GM12878 (cell line): ENCODE results near the gene TASOR. TPM values are rescaled to one million over a fixed set of nuclear protein-coding genes. Genes with fewer than 3 reads are reported as not detected.

Source experiments
- ATAC-seq: fragments of 200-7000 bp; cut with Tn5 transposase; 3 replicates; pipeline ENCODE4 v1.9.1; 2020; ENCODE audit warnings: mild to moderate bottlenecking, moderate library complexity
- BruUV-seq: library from RNA; stranded (reverse); fragments of 400-500 nt; replicated peaks from 2 replicates; lab custom pipeline; 2021; lab: Mats Ljungman, UMichigan
- CTCF ChIA-PET: fragments of 300-600 bp; sonication (Branson Sonifier 250); formaldehyde crosslinking; extraction: SDS; loops from one replicate; lab custom pipeline; 2021; ENCODE audit warnings: inconsistent platforms; lab: Yijun Ruan, JAX
- POLR2A ChIA-PET: fragments of 350-600 bp; formaldehyde crosslinking; extraction: SDS; loops from one replicate; lab custom pipeline; 2021; ENCODE audit warnings: inconsistent platforms; lab: Charles Lee
- RAD21 ChIA-PET: fragments of 300-600 bp; sonication (Branson Sonifier 250); formaldehyde crosslinking; loops from one replicate; lab custom pipeline; 2023; ENCODE audit warnings: antibody characterized with exemption; ENCODE audit not compliant: unreplicated experiment; lab: Charles Lee
- SMC1A ChIA-PET: fragments of 300-600 bp; sonication (Branson Sonifier 250); formaldehyde crosslinking; loops from one replicate; lab custom pipeline; 2023; ENCODE audit not compliant: unreplicated experiment, uncharacterized antibody; lab: Charles Lee
- DNase-seq: peaks from one replicate; pipeline ENCODE4 v3.0.0-alpha.2; 2011; ENCODE audit warnings: low read depth, low spot score
- FAIRE-seq: peaks from 3 replicates; lab custom pipeline; 2011; peaks lifted over from hg19 to GRCh38; lab: Jason Lieb, UNC
- H2AFZ ChIP-seq: 2 replicates; pipeline ENCODE4 v1.6.0; 2011; ENCODE audit warnings: low read depth, low read length, control low read depth; ENCODE audit not compliant: control insufficient read depth
- H3K27ac ChIP-seq: 2 replicates; pipeline ENCODE4 v1.5.1; 2011; ENCODE audit warnings: control low read depth; ENCODE audit not compliant: control insufficient read depth, insufficient read depth
- H3K27me3 ChIP-seq, 2 experiments: replicated peaks in 1 of 2; 2 replicates each; pipeline versions ENCODE4 v1.6.0 to v1.6.1; 2011; ENCODE audit warnings: low read length in 1 of 2; ENCODE audit not compliant: control insufficient read depth in 2 of 2, insufficient read depth in 2 of 2
- H3K36me3 ChIP-seq, 2 experiments: 2 replicates each; pipeline ENCODE4 v1.5.1; 2011; ENCODE audit warnings: low read length in 1 of 2; ENCODE audit not compliant: control insufficient read depth in 2 of 2, insufficient read depth in 2 of 2
- H3K4me1 ChIP-seq: 2 replicates; pipeline ENCODE4 v1.6.1; 2011; ENCODE audit warnings: mild to moderate bottlenecking, low read length, moderate library complexity, mixed read lengths; ENCODE audit not compliant: control insufficient read depth, insufficient read depth
- H3K4me2 ChIP-seq: 2 replicates; pipeline ENCODE4 v1.6.0; 2011; ENCODE audit warnings: control low read depth; ENCODE audit not compliant: control insufficient read depth, insufficient read depth
- H3K4me3 ChIP-seq: fragments of 200-600 bp; sonication (generic); 2 replicates; pipeline ENCODE4 v1.5.1; 2016
- H3K79me2 ChIP-seq: 2 replicates; pipeline ENCODE4 v1.6.0; 2011; ENCODE audit warnings: low read length; ENCODE audit not compliant: control insufficient read depth, insufficient read depth
- H3K9ac ChIP-seq: 2 replicates; pipeline ENCODE4 v1.8.0; 2011; ENCODE audit warnings: low read length, control low read depth, mixed read lengths; ENCODE audit not compliant: control insufficient read depth, insufficient read depth
- H3K9me3 ChIP-seq: replicated peaks from 3 replicates; pipeline ENCODE4 v1.5.1; 2011; ENCODE audit warnings: mild to moderate bottlenecking, low read length; ENCODE audit not compliant: control insufficient read depth, insufficient read depth
- H4K20me1 ChIP-seq: 2 replicates; pipeline ENCODE4 v1.6.0; 2011; ENCODE audit not compliant: control insufficient read depth, insufficient read depth
- BCL11A ChIP-seq: IDR thresholded peaks from 2 replicates; pipeline ENCODE4 v1.6.1; 2011; ENCODE audit warnings: low read depth, low read length
- BCL3 ChIP-seq: IDR thresholded peaks from 2 replicates; pipeline ENCODE4 v1.6.1; 2011; ENCODE audit warnings: borderline replicate concordance, low read depth, mild to moderate bottlenecking, moderate library complexity, low read length; ENCODE audit not compliant: insufficient read depth, poor library complexity, severe bottlenecking
- BRCA1 ChIP-seq: IDR thresholded peaks from 2 replicates; pipeline ENCODE4 v1.6.1; 2011; ENCODE audit warnings: low read depth, low read length, improper control_type of control experiment
- E4F1 ChIP-seq: fragments of 450-650 bp; IDR thresholded peaks from 2 replicates; pipeline ENCODE4 v1.6.1; 2018; ENCODE audit warnings: borderline replicate concordance, mild to moderate bottlenecking; ENCODE audit not compliant: partially characterized antibody
- EGR1 ChIP-seq, 2 experiments: IDR thresholded peaks; 1 replicate in 1 of 2; 2 replicates in 1 of 2; pipeline ENCODE4 v1.6.1; 2011 to 2012; ENCODE audit warnings: low read depth in 2 of 2, low read length in 2 of 2, borderline replicate concordance in 1 of 2, mild to moderate bottlenecking in 1 of 2, moderate library complexity in 1 of 2
- EZH2 ChIP-seq: IDR thresholded peaks from 2 replicates; pipeline ENCODE4 v1.6.1; 2012; ENCODE audit warnings: low read depth, mild to moderate bottlenecking, control low read depth, inconsistent platforms, low read length, borderline replicate concordance; ENCODE audit not compliant: control insufficient read depth
- GABPA ChIP-seq: IDR thresholded peaks from 2 replicates; pipeline ENCODE4 v1.6.1; 2014; ENCODE audit warnings: antibody characterized with exemption, low read depth, mild to moderate bottlenecking, inconsistent platforms
- MTA3 ChIP-seq: IDR thresholded peaks from 2 replicates; pipeline ENCODE4 v1.6.1; 2012; ENCODE audit warnings: low read length, inconsistent platforms, borderline replicate concordance
- PBX3 ChIP-seq: IDR thresholded peaks from 2 replicates; pipeline ENCODE4 v1.6.1; 2011; ENCODE audit warnings: mild to moderate bottlenecking, low read depth, low read length, moderate library complexity; ENCODE audit not compliant: insufficient replicate concordance
- SMARCA5 ChIP-seq: fragments of 450-650 bp; IDR thresholded peaks from 2 replicates; pipeline ENCODE4 v1.6.1; 2017; ENCODE audit warnings: mild to moderate bottlenecking
- STAT1 ChIP-seq: fragments of 450-650 bp; conservative IDR thresholded peaks from 2 replicates; pipeline ENCODE4 v1.6.1; 2014; ENCODE audit warnings: antibody characterized with exemption, mild to moderate bottlenecking
- ZNF217 ChIP-seq: fragments of 450-650 bp; IDR thresholded peaks from 2 replicates; pipeline ENCODE4 v1.6.1; 2017; ENCODE audit warnings: antibody characterized with exemption, mild to moderate bottlenecking
- ZNF622 ChIP-seq: fragments of 450-650 bp; IDR thresholded peaks from 2 replicates; pipeline ENCODE4 v1.6.1; 2017; ENCODE audit warnings: mild to moderate bottlenecking, inconsistent platforms
- WGBS: methylation state at CpG from one replicate; pipeline ENCODE4 v1.1.6; 2016; ENCODE audit warnings: low lambda C conversion rate; ENCODE audit not compliant: insufficient replicate concordance, insufficient coverage; ENCODE audit errors: missing lambda C conversion rate; 5-methylcytosine and 5-hydroxymethylcytosine counted together
- in situ Hi-C: fragments of 300-500 bp; cut with MboI; formaldehyde crosslinking; loops from 9 replicates; pipeline ENCODE4 v1.14.3; 2018; ENCODE audit warnings: mixed read lengths
- intact Hi-C: fragments of 100-400 bp; cut with micrococcal nuclease; formaldehyde crosslinking; loops from one replicate; pipeline ENCODE4 v1.14.2; 2022; ENCODE audit not compliant: unreplicated experiment
- polyA plus RNA-seq, 11 experiments: library from polyadenylated mRNA; depleted of rRNA in 4 of 11; unstranded in 6 of 11; stranded (reverse) in 5 of 11; fragments of >200 nt; fragmentation: Nextera tagmentation in 4 of 11; fragmentation: Illumina TruSeq in 1 of 11; extraction: Ambion mirVana in 4 of 11; extraction: Trizol in 1 of 11; gene quantifications; 1 replicate in 1 of 11; 2 replicates in 10 of 11; pipeline versions ENCODE4 v1.2.1 to v1.2.3, GENCODE V29; 2011 to 2016; ENCODE audit warnings: inconsistent platforms in 2 of 11, missing spikeins in 2 of 11, low read depth in 1 of 11
- total RNA-seq, 4 experiments: library from RNA; depleted of rRNA in 3 of 4; stranded (reverse); fragments of >200 nt in 3 of 4; fragmentation: Illumina TruSeq in 1 of 4; extraction: Trizol in 1 of 4; gene quantifications; 2 replicates each; pipeline versions ENCODE4 v1.2.1 to v1.2.3, GENCODE V29; 2013 to 2021

TASOR gene
- total and polyA plus RNA-seq, 10 of the 15 experiments (the other 5 are each of a cell fraction or from before 2014, with no cell fraction given) = 29.6 to 95.1 (median 52.6) TPM

- TF ChIP-seq GABPA (no peak), BRCA1 (no peak)
- no peak for DNase-seq
- no peak overlapping the region for H3K27ac ChIP-seq
- H3K9ac ChIP-seq = no peak overlapping the region
- no peak overlapping the region for H3K4me2 ChIP-seq
- no peaks in the 10 kb centered on the region for H4K20me1 ChIP-seq
- H3K4me3 ChIP-seq = no peak overlapping the region
- FAIRE-seq = no peak
- no peaks in the 10 kb centered on the region for H3K27me3 ChIP-seq
- ATAC-seq = no peak
- H2AFZ ChIP-seq = no peak overlapping the region
- RAD21 ChIA-PET = no interaction called here
- SMC1A ChIA-PET = no interaction called here
- H3K36me3 ChIP-seq = peaks cover 1 to 16% of the 10 kb centered on the region in 2 experiments
- no peaks in the 10 kb centered on the region for H3K4me1 ChIP-seq
- no TSS peak for BruUV-seq
- intact Hi-C loops (no loop called here), in situ Hi-C loops (no loop called here)
- peaks cover 1% of the 10 kb centered on the region; the same call in 1 of the 3 replicates for H3K9me3 ChIP-seq
- POLR2A ChIA-PET = no interaction called here
- WGBS = 100% methylated on average over 1 of the region's 1 CpG
- no peaks in the 10 kb centered on the region for H3K79me2 ChIP-seq
- CTCF ChIA-PET = interaction anchor here (1.5 kb wide), 1 partner anchor 26 kb away, joined by 3 read pairs; no protein-coding TSS in a partner anchor
Observed at GRCh38 chr3:56654460-56654859, 28.6 kb downstream of the TASOR start.

- no peak overlapping the region for H3K9ac ChIP-seq
- RAD21 ChIA-PET = no interaction called here
- SMC1A ChIA-PET = no interaction called here
- ATAC-seq = no peak
- H3K27ac ChIP-seq = no peak overlapping the region
- POLR2A ChIA-PET = no interaction called here
- no peak for FAIRE-seq
- in situ Hi-C loops (no loop called here), intact Hi-C loops (no loop called here)
- no peak overlapping the region for H3K4me3 ChIP-seq
- WGBS = 77% methylated on average over 2 of the region's 2 CpGs
- no peaks in the 10 kb centered on the region for H3K9me3 ChIP-seq
- no peaks in the 10 kb centered on the region for H4K20me1 ChIP-seq
- H2AFZ ChIP-seq = no peak overlapping the region
- H3K4me2 ChIP-seq = no peak overlapping the region
- DNase-seq = no peak
- no TSS peak for BruUV-seq
- no peaks in the 10 kb centered on the region for H3K27me3 ChIP-seq
- H3K4me1 ChIP-seq = no peaks in the 10 kb centered on the region
- H3K36me3 ChIP-seq = peaks cover 4 to 42% of the 10 kb centered on the region in 2 experiments
- H3K79me2 ChIP-seq = no peaks in the 10 kb centered on the region
- CTCF ChIA-PET = no interaction called here
- no peak for TF ChIP-seq E4F1
- TF ChIP-seq ZNF622 = no peak
- no peak for TF ChIP-seq PBX3
- TF ChIP-seq EZH2 = no peak
- no peak for TF ChIP-seq STAT1
- no peak for TF ChIP-seq EGR1 (IDR thresholded peaks at IDR 0.05; ENCODE audit: borderline replicate concordance in 1 of 2, low read depth in 2 of 2, low read length in 2 of 2)
- TF ChIP-seq MTA3 = no peak
- TF ChIP-seq BCL11A = no peak
- no peak for TF ChIP-seq BCL3
- no peak for TF ChIP-seq SMARCA5
- TF ChIP-seq ZNF217 = no peak
Observed at GRCh38 chr3:56645407-56645806, 37.7 kb downstream of the TASOR start.
